ENCODE data around the gene SLC35F1. TPM values are rescaled to one million over a fixed set of nuclear protein-coding genes. Genes with fewer than 3 reads are reported as not detected.

The SLC35F1 gene
- total RNA-seq, 6 experiments from 2014 or later: 0.12 TPM; not detected in 5

DNA sequence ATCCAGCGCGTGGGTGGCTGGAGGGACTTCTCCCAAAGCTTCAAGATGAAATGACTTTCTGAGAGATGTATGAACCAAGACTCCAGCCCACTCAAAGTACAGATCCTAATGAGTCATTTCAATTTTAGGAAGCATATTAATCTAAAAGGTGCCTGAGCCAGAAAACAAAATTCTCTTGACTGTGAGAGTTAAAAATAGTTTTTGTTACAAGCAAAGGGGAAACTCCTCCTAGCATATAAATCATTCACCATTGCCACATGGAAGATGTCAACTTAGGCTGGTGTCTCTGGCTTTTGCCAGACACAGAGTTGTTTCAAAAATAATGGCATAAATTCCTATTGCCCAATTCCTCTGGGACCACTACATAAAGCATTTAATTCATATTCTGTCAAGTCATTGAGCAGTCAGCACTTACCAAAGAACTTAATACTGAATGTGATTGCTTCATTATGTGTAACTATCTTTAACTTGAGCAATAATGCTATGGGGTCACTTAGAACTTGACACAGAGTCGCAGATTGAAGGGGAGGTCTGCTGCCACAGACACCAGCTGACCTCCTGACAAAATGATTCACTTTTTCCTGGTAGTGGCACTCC lies 280.6 kb downstream of the SLC35F1 start:
- no peaks in the 10 kb centered on the region for H3K36me3 ChIP-seq
- H3K9me3 ChIP-seq: no peaks in the 10 kb centered on the region
- intact Hi-C loops (cut with DNase I): no loop called here
- H3K27me3 ChIP-seq: no peaks in the 10 kb centered on the region
- H3K4me1 ChIP-seq: no peaks in the 10 kb centered on the region
- ATAC-seq: no peak
- WGBS (ENCODE audit: insufficient coverage, low coverage, low lambda C conversion rate, missing lambda C conversion rate): 37% methylated on average over 3 of the region's 3 CpGs
- DNase-seq: no peak
- H3K4me3 ChIP-seq: no peak overlapping the region
- H3K27ac ChIP-seq: no peak overlapping the region
- TF ChIP-seq POLR2A (IDR thresholded peaks at IDR 0.05): no peak
- TF ChIP-seq, protein P1, sequence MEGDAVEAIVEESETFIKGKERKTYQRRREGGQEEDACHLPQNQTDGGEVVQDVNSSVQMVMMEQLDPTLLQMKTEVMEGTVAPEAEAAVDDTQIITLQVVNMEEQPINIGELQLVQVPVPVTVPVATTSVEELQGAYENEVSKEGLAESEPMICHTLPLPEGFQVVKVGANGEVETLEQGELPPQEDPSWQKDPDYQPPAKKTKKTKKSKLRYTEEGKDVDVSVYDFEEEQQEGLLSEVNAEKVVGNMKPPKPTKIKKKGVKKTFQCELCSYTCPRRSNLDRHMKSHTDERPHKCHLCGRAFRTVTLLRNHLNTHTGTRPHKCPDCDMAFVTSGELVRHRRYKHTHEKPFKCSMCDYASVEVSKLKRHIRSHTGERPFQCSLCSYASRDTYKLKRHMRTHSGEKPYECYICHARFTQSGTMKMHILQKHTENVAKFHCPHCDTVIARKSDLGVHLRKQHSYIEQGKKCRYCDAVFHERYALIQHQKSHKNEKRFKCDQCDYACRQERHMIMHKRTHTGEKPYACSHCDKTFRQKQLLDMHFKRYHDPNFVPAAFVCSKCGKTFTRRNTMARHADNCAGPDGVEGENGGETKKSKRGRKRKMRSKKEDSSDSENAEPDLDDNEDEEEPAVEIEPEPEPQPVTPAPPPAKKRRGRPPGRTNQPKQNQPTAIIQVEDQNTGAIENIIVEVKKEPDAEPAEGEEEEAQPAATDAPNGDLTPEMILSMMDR (IDR thresholded peaks at IDR 0.05): no peak

DNA sequence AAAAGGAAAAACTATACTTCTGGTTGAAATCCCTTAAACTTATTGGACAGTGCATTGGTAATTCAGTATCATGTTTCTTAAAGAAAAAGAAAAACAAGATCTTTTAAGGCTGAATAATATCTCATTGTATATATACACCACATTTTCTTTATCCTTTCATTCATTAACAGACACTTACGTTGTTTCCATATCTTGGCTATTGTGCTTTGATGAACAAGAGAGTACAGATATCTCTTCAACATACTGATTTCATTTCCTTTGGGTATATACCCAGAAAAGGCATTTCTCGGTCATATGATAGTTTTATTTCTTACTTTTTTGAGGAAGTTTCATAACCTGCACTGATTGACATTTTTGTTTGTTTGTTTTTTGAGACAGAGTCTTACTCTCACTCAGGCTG lies 281.5 kb downstream of the SLC35F1 start:
- Histone ChIP-seq H3K27ac (no peak overlapping the region), H3K36me3 (no peaks in the 10 kb centered on the region), H3K9me3 (no peaks in the 10 kb centered on the region), H3K27me3 (no peaks in the 10 kb centered on the region), H3K4me3 (no peak overlapping the region), H3K4me1 (no peaks in the 10 kb centered on the region)
- TF ChIP-seq POLR2A (IDR thresholded peaks at IDR 0.05): no peak
- TF ChIP-seq, protein P1 (IDR thresholded peaks at IDR 0.05): no peak
- ATAC-seq (no peak), DNase-seq (no peak)
- intact Hi-C loops (cut with DNase I): no loop called here
- 56% methylated on average over 2 of the region's 2 CpGs for WGBS (ENCODE audit: insufficient coverage, low coverage, low lambda C conversion rate, missing lambda C conversion rate)

DNA sequence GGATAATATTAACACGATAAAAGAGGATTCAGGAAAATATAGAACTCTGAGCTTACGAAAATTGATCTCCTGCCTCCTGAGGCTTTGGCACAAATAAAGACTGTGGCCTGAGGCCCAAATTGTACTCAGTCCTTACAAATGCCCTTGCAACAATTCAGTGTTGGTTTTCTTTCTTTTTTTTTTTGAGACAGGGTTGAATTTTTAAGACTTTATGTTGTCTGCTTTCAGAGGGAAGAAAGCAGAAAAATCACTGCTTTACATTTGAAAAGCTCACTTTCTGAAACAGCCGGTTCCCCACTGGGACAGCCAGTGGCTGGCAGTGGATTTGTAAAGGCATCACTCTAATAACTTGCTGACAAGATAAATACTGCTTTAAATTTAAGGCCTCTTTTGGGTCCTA lies 290.5 kb downstream of the SLC35F1 start:
- H3K4me1 ChIP-seq: no peaks in the 10 kb centered on the region
- intact Hi-C loops (cut with DNase I): no loop called here
- H3K27ac ChIP-seq: no peak overlapping the region
- H3K9me3 ChIP-seq: no peaks in the 10 kb centered on the region
- DNase-seq (no peak), ATAC-seq (no peak)
- TF ChIP-seq, protein P1 (IDR thresholded peaks at IDR 0.05): no peak
- no peak for TF ChIP-seq POLR2A (IDR thresholded peaks at IDR 0.05)
- H3K4me3 ChIP-seq: no peak overlapping the region
- H3K36me3 ChIP-seq: no peaks in the 10 kb centered on the region
- no peaks in the 10 kb centered on the region for H3K27me3 ChIP-seq
- 40% methylated on average over 3 of the region's 3 CpGs for WGBS (ENCODE audit: insufficient coverage, low coverage, low lambda C conversion rate, missing lambda C conversion rate)

DNA sequence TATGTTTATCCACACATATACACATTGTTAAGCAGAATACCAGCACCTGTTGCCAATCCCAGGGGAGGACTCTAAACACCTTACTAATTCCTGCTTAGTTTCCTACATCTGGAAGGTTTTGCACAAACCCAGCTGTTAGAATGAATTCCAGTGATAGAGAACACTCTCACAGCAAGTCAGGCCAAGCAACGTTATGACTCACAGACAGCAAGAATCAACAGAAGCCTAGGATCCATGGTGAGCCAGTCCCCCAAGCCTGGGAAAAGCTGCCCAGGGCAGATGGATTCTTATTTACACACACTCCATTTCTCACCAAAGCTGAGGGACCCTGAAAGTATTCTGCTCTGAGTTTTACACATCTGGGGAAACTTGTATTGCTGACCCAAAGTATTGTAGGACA lies 291.7 kb downstream of the SLC35F1 start:
- Histone ChIP-seq H3K27me3 (no peaks in the 10 kb centered on the region), H3K4me1 (no peaks in the 10 kb centered on the region), H3K27ac (no peak overlapping the region), H3K9me3 (no peaks in the 10 kb centered on the region), H3K4me3 (no peak overlapping the region), H3K36me3 (no peaks in the 10 kb centered on the region)
- ATAC-seq (no peak), DNase-seq (no peak)
- intact Hi-C loops (cut with DNase I): no loop called here
- WGBS (ENCODE audit: insufficient coverage, low coverage, low lambda C conversion rate, missing lambda C conversion rate): 17% methylated on average over 1 of the region's 1 CpG
- no peak for TF ChIP-seq POLR2A (IDR thresholded peaks at IDR 0.05)
- TF ChIP-seq, protein P1 (IDR thresholded peaks at IDR 0.05): no peak

DNA sequence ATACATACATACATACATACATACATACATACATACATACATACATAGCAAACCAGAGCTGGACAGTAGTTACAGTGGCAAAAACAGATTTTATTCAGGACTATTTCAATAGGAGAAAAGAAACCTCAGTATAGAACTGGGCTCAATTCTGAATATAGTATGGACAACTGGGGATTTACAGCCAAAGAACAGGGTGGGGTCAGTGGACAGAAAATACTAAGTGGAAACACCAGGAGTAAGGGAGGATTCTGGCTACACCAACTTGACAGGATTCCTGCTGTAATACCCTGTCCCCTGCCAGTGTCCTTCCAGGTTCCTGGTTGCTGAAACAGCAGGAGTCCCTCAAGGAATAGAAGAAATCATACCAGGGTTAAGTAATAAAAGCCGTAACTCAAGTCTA lies 293.1 kb downstream of the SLC35F1 start:
- no peak overlapping the region for H3K27ac ChIP-seq
- no peak for TF ChIP-seq POLR2A (IDR thresholded peaks at IDR 0.05)
- TF ChIP-seq, protein P1 (IDR thresholded peaks at IDR 0.05): no peak
- DNase-seq (no peak), ATAC-seq (no peak)
- 67% methylated on average over 1 of the region's 1 CpG for WGBS (ENCODE audit: insufficient coverage, low coverage, low lambda C conversion rate, missing lambda C conversion rate)
- no peaks in the 10 kb centered on the region for H3K27me3 ChIP-seq
- H3K9me3 ChIP-seq: no peaks in the 10 kb centered on the region
- no peaks in the 10 kb centered on the region for H3K4me1 ChIP-seq
- H3K36me3 ChIP-seq: no peaks in the 10 kb centered on the region
- no peak overlapping the region for H3K4me3 ChIP-seq
- intact Hi-C loops (cut with DNase I): no loop called here
